Tibial artery (tissue), 4 donors: ENCODE data around the gene INPP4B.

ENCODE experiments used
- DNase-seq, 2 donors: peaks; one replicate each; pipeline ENCODE4 v3.0.0-alpha.2; 2019
- H3K27ac ChIP-seq, 2 donors: fragments of 200-600 bp; sonication (generic) in 1 of 2; 1 replicate in 1 of 2; 2 replicates in 1 of 2; pipeline ENCODE4 v1.5.1; 2018 to 2019; ENCODE audit warnings: mild to moderate bottlenecking in 1 of 2
- H3K27me3 ChIP-seq, 2 donors: fragments of 200-600 bp; sonication (generic) in 1 of 2; one replicate each; pipeline versions ENCODE4 v1.5.1 to v1.6.0; 2016 to 2019
- H3K36me3 ChIP-seq, 3 donors: fragments of 200-600 bp; sonication (generic) in 2 of 3; one replicate each; pipeline ENCODE4 v1.5.1; 2016 to 2019; ENCODE audit warnings: mild to moderate bottlenecking in 2 of 3
- H3K4me1 ChIP-seq, 4 donors: fragments of 200-600 bp; sonication (generic) in 2 of 4; 1 replicate in 3 of 4; 2 replicates in 1 of 4; pipeline ENCODE4 v1.5.1; 2016 to 2019
- H3K4me3 ChIP-seq, 2 donors: fragments of 200-600 bp; sonication (generic) in 1 of 2; 1 replicate in 1 of 2; 2 replicates in 1 of 2; pipeline ENCODE4 v1.5.1; 2018 to 2019; ENCODE audit warnings: mild to moderate bottlenecking in 2 of 2
- H3K9me3 ChIP-seq, 3 donors: fragments of 200-600 bp; sonication (generic) in 1 of 3; one replicate each; pipeline ENCODE4 v1.5.1; 2016 to 2019
- intact Hi-C: fragments of 100-400 bp; cut with DNase I; formaldehyde crosslinking; loops from one replicate; pipeline ENCODE4 v1.15.0; 2023; ENCODE audit warnings: low total_unique reads
- TF ChIP-seq, protein P1 (sequence below), 2 experiments: fragments of 200-600 bp in 1 of 2; fragments of 450-650 bp in 1 of 2; IDR thresholded peaks; one replicate each; pipeline ENCODE4 v1.5.1; 2017 to 2019; ENCODE audit warnings: antibody characterized with exemption in 2 of 2, mild to moderate bottlenecking in 1 of 2, moderate library complexity in 1 of 2

The INPP4B gene

GRCh38 chr4:142169216-142169615 lies 676.9 kb downstream of the INPP4B start:
- H3K36me3 ChIP-seq, result peaks cover 0 to 5% (median 0%) of the 10 kb centered on the region in 3 donors
- intact Hi-C loops, result no loop called here
- H3K27ac ChIP-seq, result peak overlapping the region in 1 of 2 donors; percentile 64
- H3K4me1 ChIP-seq, result peaks cover 0 to 30% (median 0%) of the 10 kb centered on the region in 4 donors
- H3K27me3 ChIP-seq, result no peaks in the 10 kb centered on the region
- DNase-seq, result no peak
- no peaks in the 10 kb centered on the region for H3K9me3 ChIP-seq
- TF ChIP-seq, protein P1, sequence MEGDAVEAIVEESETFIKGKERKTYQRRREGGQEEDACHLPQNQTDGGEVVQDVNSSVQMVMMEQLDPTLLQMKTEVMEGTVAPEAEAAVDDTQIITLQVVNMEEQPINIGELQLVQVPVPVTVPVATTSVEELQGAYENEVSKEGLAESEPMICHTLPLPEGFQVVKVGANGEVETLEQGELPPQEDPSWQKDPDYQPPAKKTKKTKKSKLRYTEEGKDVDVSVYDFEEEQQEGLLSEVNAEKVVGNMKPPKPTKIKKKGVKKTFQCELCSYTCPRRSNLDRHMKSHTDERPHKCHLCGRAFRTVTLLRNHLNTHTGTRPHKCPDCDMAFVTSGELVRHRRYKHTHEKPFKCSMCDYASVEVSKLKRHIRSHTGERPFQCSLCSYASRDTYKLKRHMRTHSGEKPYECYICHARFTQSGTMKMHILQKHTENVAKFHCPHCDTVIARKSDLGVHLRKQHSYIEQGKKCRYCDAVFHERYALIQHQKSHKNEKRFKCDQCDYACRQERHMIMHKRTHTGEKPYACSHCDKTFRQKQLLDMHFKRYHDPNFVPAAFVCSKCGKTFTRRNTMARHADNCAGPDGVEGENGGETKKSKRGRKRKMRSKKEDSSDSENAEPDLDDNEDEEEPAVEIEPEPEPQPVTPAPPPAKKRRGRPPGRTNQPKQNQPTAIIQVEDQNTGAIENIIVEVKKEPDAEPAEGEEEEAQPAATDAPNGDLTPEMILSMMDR (IDR thresholded peaks at IDR 0.05), result no peak
- no peak overlapping the region for H3K4me3 ChIP-seq

GRCh38 chr4:142168181-142168580 lies 677.9 kb downstream of the INPP4B start:
- intact Hi-C loops, result no loop called here
- Histone ChIP-seq H3K4me3 (no peak overlapping the region), H3K4me1 (peaks cover 0 to 30% (median 0%) of the 10 kb centered on the region in 4 donors), H3K27me3 (no peaks in the 10 kb centered on the region), H3K9me3 (no peaks in the 10 kb centered on the region), H3K27ac (peak overlapping the region; percentile 55 to 64), H3K36me3 (no peaks in the 10 kb centered on the region)
- TF ChIP-seq, protein P1 (IDR thresholded peaks at IDR 0.05), result no peak
- no peak for DNase-seq

GRCh38 chr4:142164767-142165500 lies 681.2 kb downstream of the INPP4B start:
- Histone ChIP-seq H3K9me3 (no peaks in the 10 kb centered on the region), H3K36me3 (no peaks in the 10 kb centered on the region), H3K27me3 (no peaks in the 10 kb centered on the region), H3K27ac (no peak overlapping the region), H3K4me3 (no peak overlapping the region), H3K4me1 (peaks cover 0 to 28% (median 0%) of the 10 kb centered on the region in 4 donors)
- intact Hi-C loops, result no loop called here
- TF ChIP-seq, protein P1 (IDR thresholded peaks at IDR 0.05), result no peak
- DNase-seq, result no peak

DNA sequence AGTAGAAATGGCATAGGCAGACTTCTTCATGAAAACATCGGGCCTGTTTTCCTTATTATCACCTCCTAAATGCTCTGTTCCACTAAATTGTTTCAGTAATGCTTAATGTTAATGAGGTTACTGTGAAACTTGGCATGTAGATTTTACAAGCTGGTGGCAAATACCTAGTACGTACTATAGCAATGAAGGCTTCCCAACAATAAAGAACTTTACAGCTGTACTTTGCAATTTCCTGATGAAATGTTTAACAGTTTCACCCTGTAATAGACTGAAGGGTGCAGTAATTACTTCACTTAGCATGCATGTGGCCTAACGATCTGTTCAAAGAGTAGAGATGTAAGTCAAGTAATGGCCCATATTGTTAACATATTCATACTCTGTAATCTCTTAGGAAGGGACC lies 685.0 kb downstream of the INPP4B start:
- Histone ChIP-seq H3K4me1 (peaks cover 0 to 13% (median 0%) of the 10 kb centered on the region in 4 donors), H3K9me3 (no peaks in the 10 kb centered on the region), H3K27ac (no peak overlapping the region), H3K36me3 (no peaks in the 10 kb centered on the region), H3K4me3 (no peak overlapping the region), H3K27me3 (no peaks in the 10 kb centered on the region)
- DNase-seq, result no peak
- intact Hi-C loops, result no loop called here
- TF ChIP-seq, protein P1 (IDR thresholded peaks at IDR 0.05), result no peak

DNA sequence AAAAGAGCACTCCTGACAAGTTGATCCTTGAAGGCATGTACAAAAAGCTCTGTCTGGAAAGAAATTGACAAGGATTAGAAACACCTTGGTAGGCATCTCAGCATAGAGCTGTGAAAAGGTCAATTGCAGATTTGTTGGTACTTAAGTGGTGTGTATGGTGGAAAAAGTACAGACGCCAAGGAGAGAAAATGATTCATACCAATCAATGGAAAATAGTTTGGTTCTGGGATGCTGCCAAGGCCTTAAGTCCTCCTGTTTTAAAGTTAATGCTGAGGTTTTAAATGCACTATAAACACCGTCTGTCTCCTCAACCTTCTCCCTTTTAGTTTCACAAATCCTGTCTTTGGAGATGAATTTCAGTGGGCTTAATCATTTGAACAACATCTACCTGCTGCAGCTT lies 685.6 kb downstream of the INPP4B start:
- no peak overlapping the region for H3K27ac ChIP-seq
- intact Hi-C loops, result no loop called here
- TF ChIP-seq, protein P1 (IDR thresholded peaks at IDR 0.05), result no peak
- no peaks in the 10 kb centered on the region for H3K27me3 ChIP-seq
- H3K36me3 ChIP-seq, result no peaks in the 10 kb centered on the region
- peaks cover 0 to 19% (median 2%) of the 10 kb centered on the region in 4 donors for H3K4me1 ChIP-seq
- DNase-seq, result no peak
- no peak overlapping the region for H3K4me3 ChIP-seq
- no peaks in the 10 kb centered on the region for H3K9me3 ChIP-seq
